ENCODE measurements around the gene CACNA2D2. TPM values are rescaled to one million over a fixed set of nuclear protein-coding genes. Genes with fewer than 3 reads are reported as not detected.

Gene CACNA2D2
- total RNA-seq, 1 experiment from 2014 or later = 27.7 TPM

GRCh38 chr3:50365842-50366220 lies 137.6 kb downstream of the CACNA2D2 start:
- no peak for TF ChIP-seq CTCF (conservative IDR thresholded peaks at IDR 0.05)
- Histone ChIP-seq H3K23ac (ENCODE audit: insufficient read length, low read depth, low read length) (no peak overlapping the region), H3K4me1 (ENCODE audit: insufficient read depth, low read length) (no peaks in the 10 kb centered on the region), H2BK120ac (ENCODE audit: low read depth, low read length, poor library complexity, severe bottlenecking) (no peak overlapping the region), H3K4ac (ENCODE audit: low read depth, low read length) (no peak overlapping the region), H4K5ac (ENCODE audit: insufficient read length, low read depth, low read length) (no peak overlapping the region), H3K27me3 (ENCODE audit: insufficient read depth, low read length) (no peaks in the 10 kb centered on the region), H3K9ac (ENCODE audit: extremely low read depth, insufficient read length, low read length) (no peak overlapping the region), H3K9me3 (ENCODE audit: control insufficient read depth, low read depth, low read length) (no peaks in the 10 kb centered on the region), H4K8ac (replicated peaks; ENCODE audit: insufficient read length, low read depth, low read length) (no peak overlapping the region), H3K14ac (ENCODE audit: insufficient read depth, low read length) (no peak overlapping the region), H4K91ac (ENCODE audit: insufficient read length, low read depth, low read length) (no peak overlapping the region), H3K79me2 (ENCODE audit: insufficient read depth, low read length) (no peaks in the 10 kb centered on the region), H3K79me1 (ENCODE audit: insufficient read depth, low read depth, low read length, poor library complexity, severe bottlenecking) (no peaks in the 10 kb centered on the region), H3K23me2 (ENCODE audit: insufficient read length, low read depth, low read length, poor library complexity, severe bottlenecking) (peaks cover 10% of the 10 kb centered on the region), H2BK15ac (ENCODE audit: low read depth, low read length) (no peak overlapping the region), H2BK12ac (ENCODE audit: insufficient read length, low read depth, low read length) (no peak overlapping the region), H3K4me2 (ENCODE audit: insufficient read depth, insufficient read length, low read length) (peak overlapping the region; percentile 63), H3K56ac (ENCODE audit: insufficient read length, low read depth, low read length) (no peak overlapping the region), H3T11ph (ENCODE audit: low read length) (no peak overlapping the region), H4K20me1 (ENCODE audit: control insufficient read depth, insufficient read depth, insufficient read length) (no peaks in the 10 kb centered on the region), H2AFZ (ENCODE audit: low read length) (no peak overlapping the region), H3K27ac (ENCODE audit: insufficient read length, low read depth, low read length) (no peak overlapping the region), H3K18ac (ENCODE audit: insufficient read length, low read depth, low read length) (no peak overlapping the region), H2BK20ac (ENCODE audit: low read depth, low read length, poor library complexity, severe bottlenecking) (no peak overlapping the region), H2BK5ac (ENCODE audit: insufficient read length, low read length) (no peak overlapping the region), H2AK5ac (ENCODE audit: insufficient read length, low read length) (no peak overlapping the region)
- peak overlapping the region; percentile 68 to 85 for H3K4me3 Mint-ChIP-seq
- WGBS (ENCODE audit: extremely low coverage, insufficient read length, low lambda C conversion rate) = no CpG with 5 or more reads among the region's 5 CpGs
- no peaks in the 10 kb centered on the region for H3K36me3 Mint-ChIP-seq (ENCODE audit: insufficient read depth in 1 of 3, low read depth in 3 of 3)
- peaks cover 17% of the 10 kb centered on the region for H3K27me3 Mint-ChIP-seq (ENCODE audit: low read depth)
- H3K4me1 Mint-ChIP-seq = peaks cover 9 to 14% of the 10 kb centered on the region in 2 experiments
- no peaks in the 10 kb centered on the region; a peak in 1 of 5 replicates for H3K9me3 Mint-ChIP-seq
- no peak overlapping the region for H3K27ac Mint-ChIP-seq
- no peak for DNase-seq
